Stimulated activated naive CD8-positive, alpha-beta T cell treated with anti-CD3 and anti-CD28 coated beads, Interleukin-15, amount 100 ng/mL, for 72 hours (primary cell): ENCODE results near the gene TTC28.
A peak's percentile ranks its signal among the peaks of the same experiment; 100 is the strongest.

Source experiments
- ATAC-seq: fragments of 150-1000 bp; cut with Tn5 transposase; 2 replicates; pipeline ENCODE4 v1.10.0; 2021; ENCODE audit warnings: mild to moderate bottlenecking, moderate library complexity
- DNase-seq, 2 donors: peaks; one replicate each; pipeline ENCODE4 v3.0.0; 2021 to 2022
- H3K27ac Mint-ChIP-seq, 2 donors: one replicate each; pipeline ENCODE4 v1.8.0; 2022; ENCODE audit warnings: mild to moderate bottlenecking in 2 of 2, mixed read lengths in 2 of 2, moderate library complexity in 2 of 2
- H3K27me3 Mint-ChIP-seq: one replicate; pipeline ENCODE4 v1.8.0; 2022; ENCODE audit warnings: mixed read lengths
- H3K4me1 Mint-ChIP-seq: one replicate; pipeline ENCODE4 v1.8.0; 2022; ENCODE audit warnings: mild to moderate bottlenecking, mixed read lengths
- H3K4me3 Mint-ChIP-seq, 2 donors: one replicate each; pipeline ENCODE4 v1.8.0; 2022; ENCODE audit warnings: mild to moderate bottlenecking in 2 of 2, mixed read lengths in 2 of 2, moderate library complexity in 1 of 2
- H3K9me3 Mint-ChIP-seq, 2 donors: one replicate each; pipeline ENCODE4 v1.8.0; 2022; ENCODE audit warnings: mixed read lengths in 2 of 2

TTC28 gene

GRCh38 chr22:28348613-28349609 is 330.7 kb downstream of the TTC28 start:
- no peaks in the 10 kb centered on the region for H3K4me1 Mint-ChIP-seq
- DNase-seq (no peak), ATAC-seq (no peak)
- H3K9me3 Mint-ChIP-seq, result peaks cover 0 to 3% of the 10 kb centered on the region in 2 donors
- no peak overlapping the region for H3K27ac Mint-ChIP-seq
- no peak overlapping the region for H3K4me3 Mint-ChIP-seq
- H3K27me3 Mint-ChIP-seq, result no peaks in the 10 kb centered on the region

GRCh38 chr22:28346308-28346707 is 333.3 kb downstream of the TTC28 start:
- ATAC-seq (no peak), DNase-seq (no peak)
- Mint-ChIP-seq H3K27ac (no peak overlapping the region), H3K4me1 (no peaks in the 10 kb centered on the region), H3K9me3 (peaks cover 0 to 3% of the 10 kb centered on the region in 2 donors), H3K4me3 (no peak overlapping the region), H3K27me3 (no peaks in the 10 kb centered on the region)

- H3K4me1 Mint-ChIP-seq, result no peaks in the 10 kb centered on the region
- ATAC-seq (no peak), DNase-seq (no peak)
- no peak overlapping the region for H3K27ac Mint-ChIP-seq
- no peaks in the 10 kb centered on the region for H3K27me3 Mint-ChIP-seq
- peaks cover 0 to 3% of the 10 kb centered on the region in 2 donors for H3K9me3 Mint-ChIP-seq
- H3K4me3 Mint-ChIP-seq, result no peak overlapping the region
Measured at GRCh38 chr22:28344918-28345703, 334.5 kb downstream of the TTC28 start.

- Mint-ChIP-seq H3K27ac (no peak overlapping the region), H3K27me3 (peaks cover 5% of the 10 kb centered on the region), H3K4me3 (no peak overlapping the region), H3K4me1 (no peaks in the 10 kb centered on the region), H3K9me3 (peaks cover 5 to 8% of the 10 kb centered on the region in 2 donors)
- no peak for ATAC-seq
- no peak for DNase-seq
Measured at GRCh38 chr22:28341001-28341400, 338.6 kb downstream of the TTC28 start.

GRCh38 chr22:28333088-28333487 is 346.6 kb downstream of the TTC28 start:
- no peaks in the 10 kb centered on the region for H3K27me3 Mint-ChIP-seq
- no peak for DNase-seq

GRCh38 chr22:28332410-28332809 is 347.2 kb downstream of the TTC28 start:
- ATAC-seq (no peak), DNase-seq (no peak)
- H3K4me3 Mint-ChIP-seq, result no peak overlapping the region
- no peaks in the 10 kb centered on the region for H3K4me1 Mint-ChIP-seq
- peaks cover 0 to 5% of the 10 kb centered on the region in 2 donors for H3K9me3 Mint-ChIP-seq
- H3K27ac Mint-ChIP-seq, result no peak overlapping the region
- H3K27me3 Mint-ChIP-seq, result no peaks in the 10 kb centered on the region

More at GRCh38 chr22:28333088-28333487, 346.6 kb downstream of the TTC28 start:
- Mint-ChIP-seq H3K4me3 (no peak overlapping the region), H3K4me1 (no peaks in the 10 kb centered on the region), H3K9me3 (peaks cover under 1 to 5% of the 10 kb centered on the region in 2 donors), H3K27ac (no peak overlapping the region)
- no peak for ATAC-seq

GRCh38 chr22:28331695-28332094 is 347.9 kb downstream of the TTC28 start:
- no peak overlapping the region for H3K27ac Mint-ChIP-seq
- no peaks in the 10 kb centered on the region for H3K27me3 Mint-ChIP-seq
- no peak overlapping the region for H3K4me3 Mint-ChIP-seq
- no peak for DNase-seq
- no peaks in the 10 kb centered on the region for H3K4me1 Mint-ChIP-seq
- peaks cover 0 to 5% of the 10 kb centered on the region in 2 donors for H3K9me3 Mint-ChIP-seq
- no peak for ATAC-seq

GRCh38 chr22:28329186-28330073 is 350.2 kb downstream of the TTC28 start:
- Mint-ChIP-seq H3K9me3 (no peaks in the 10 kb centered on the region), H3K4me1 (no peaks in the 10 kb centered on the region), H3K4me3 (no peak overlapping the region), H3K27me3 (no peaks in the 10 kb centered on the region), H3K27ac (no peak overlapping the region)
- DNase-seq, result no peak
- ATAC-seq, result no peak

GRCh38 chr22:28328756-28329155 is 350.9 kb downstream of the TTC28 start:
- Mint-ChIP-seq H3K9me3 (no peaks in the 10 kb centered on the region), H3K4me1 (no peaks in the 10 kb centered on the region), H3K4me3 (no peak overlapping the region), H3K27me3 (no peaks in the 10 kb centered on the region), H3K27ac (no peak overlapping the region)
- ATAC-seq, result peak; percentile 73
- no peak for DNase-seq

- Mint-ChIP-seq H3K27ac (peak overlapping the region in 1 of 2 donors; percentile 11), H3K4me1 (no peaks in the 10 kb centered on the region), H3K9me3 (peaks cover 0 to 6% of the 10 kb centered on the region in 2 donors), H3K27me3 (no peaks in the 10 kb centered on the region), H3K4me3 (no peak overlapping the region)
- ATAC-seq (no peak), DNase-seq (no peak)
Measured at GRCh38 chr22:28316014-28316413, 363.6 kb downstream of the TTC28 start.

GRCh38 chr22:28314959-28315358 is 364.7 kb downstream of the TTC28 start:
- ATAC-seq, result no peak
- H3K27me3 Mint-ChIP-seq, result no peaks in the 10 kb centered on the region
- DNase-seq, result no peak
- no peak overlapping the region for H3K27ac Mint-ChIP-seq
- H3K4me1 Mint-ChIP-seq, result no peaks in the 10 kb centered on the region
- peaks cover 0 to 6% of the 10 kb centered on the region in 2 donors for H3K9me3 Mint-ChIP-seq
- no peak overlapping the region for H3K4me3 Mint-ChIP-seq

GRCh38 chr22:28310299-28310698 is 369.3 kb downstream of the TTC28 start:
- Mint-ChIP-seq H3K4me3 (no peak overlapping the region), H3K9me3 (peaks cover 0 to 6% of the 10 kb centered on the region in 2 donors), H3K27me3 (no peaks in the 10 kb centered on the region), H3K4me1 (no peaks in the 10 kb centered on the region), H3K27ac (no peak overlapping the region)
- DNase-seq (no peak), ATAC-seq (no peak)

GRCh38 chr22:28299753-28300152 is 379.9 kb downstream of the TTC28 start:
- Mint-ChIP-seq H3K27me3 (no peaks in the 10 kb centered on the region), H3K9me3 (no peaks in the 10 kb centered on the region), H3K4me1 (peaks cover 16% of the 10 kb centered on the region), H3K4me3 (peak overlapping the region in 1 of 2 donors; percentile 1), H3K27ac (no peak overlapping the region)
- ATAC-seq (peak; percentile 73), DNase-seq (peak in 1 of 2 donors; percentile 9)

- Mint-ChIP-seq H3K4me3 (no peak overlapping the region), H3K9me3 (no peaks in the 10 kb centered on the region), H3K4me1 (peaks cover 16% of the 10 kb centered on the region), H3K27ac (no peak overlapping the region), H3K27me3 (no peaks in the 10 kb centered on the region)
- DNase-seq (no peak), ATAC-seq (no peak)
Measured at GRCh38 chr22:28299309-28299708, 380.3 kb downstream of the TTC28 start.

- H3K27ac Mint-ChIP-seq, result no peak overlapping the region
- peak in 1 of 2 donors; percentile 11 for DNase-seq
- no peak for ATAC-seq
- H3K27me3 Mint-ChIP-seq, result no peaks in the 10 kb centered on the region
- H3K4me3 Mint-ChIP-seq, result no peak overlapping the region
- peaks cover 16% of the 10 kb centered on the region for H3K4me1 Mint-ChIP-seq
- no peaks in the 10 kb centered on the region for H3K9me3 Mint-ChIP-seq
Measured at GRCh38 chr22:28297504-28297903, 382.1 kb downstream of the TTC28 start.
